Natural killer cell (primary cell): ENCODE measurements around the gene KLHL24. TPM values are rescaled to one million over a fixed set of nuclear protein-coding genes. Genes with fewer than 3 reads are reported as not detected.
A peak's percentile ranks its signal among the peaks of the same experiment; 100 is the strongest.

Experiments used
- ATAC-seq, 3 donors: fragments of 150-1000 bp in 2 of 3; fragments of 200-7000 bp in 1 of 3; cut with Tn5 transposase; 1 replicate in 1 of 3; 2 replicates in 2 of 3; pipeline ENCODE4 v1.10.0; 2021; ENCODE audit warnings: mild to moderate bottlenecking in 2 of 3, moderate library complexity in 2 of 3
- DNase-seq, 2 donors: peaks; one replicate each; pipeline versions ENCODE4 v3.0.0 to v3.0.0-alpha.2; 2013 to 2021; ENCODE audit warnings: mixed read lengths in 1 of 2
- H3K27ac ChIP-seq: one replicate; pipeline ENCODE4 v1.5.1; 2013; ENCODE audit warnings: mild to moderate bottlenecking, low read length
- H3K27me3 ChIP-seq: one replicate; pipeline ENCODE4 v1.6.1; 2013; ENCODE audit warnings: low read length; ENCODE audit not compliant: control insufficient read depth, insufficient read depth
- H3K36me3 ChIP-seq: one replicate; pipeline ENCODE4 v1.6.1; 2013; ENCODE audit warnings: low read length; ENCODE audit not compliant: control insufficient read depth, insufficient read depth
- H3K4me1 ChIP-seq: one replicate; pipeline ENCODE4 v1.6.1; 2013; ENCODE audit warnings: low read length; ENCODE audit not compliant: control insufficient read depth, insufficient read depth
- H3K4me3 ChIP-seq: one replicate; pipeline ENCODE4 v1.5.1; 2013; ENCODE audit warnings: low read length
- H3K9me3 ChIP-seq: one replicate; pipeline ENCODE4 v1.6.1; 2013; ENCODE audit warnings: low read length; ENCODE audit not compliant: control insufficient read depth, insufficient read depth
- H3K27ac Mint-ChIP-seq, 2 donors: one replicate each; pipeline ENCODE4 v1.8.0; 2022; ENCODE audit warnings: mild to moderate bottlenecking in 2 of 2, mixed read lengths in 2 of 2, moderate library complexity in 1 of 2
- H3K27me3 Mint-ChIP-seq, 2 donors: one replicate each; pipeline ENCODE4 v1.8.0; 2022; ENCODE audit warnings: low read depth in 2 of 2, mixed read lengths in 2 of 2
- H3K36me3 Mint-ChIP-seq: one replicate; pipeline ENCODE4 v1.8.0; 2022; ENCODE audit warnings: mixed read lengths
- H3K4me1 Mint-ChIP-seq, 2 donors: one replicate each; pipeline ENCODE4 v1.8.0; 2022; ENCODE audit warnings: mixed read lengths in 2 of 2
- H3K4me3 Mint-ChIP-seq: one replicate; pipeline ENCODE4 v1.8.0; 2022; ENCODE audit warnings: mild to moderate bottlenecking, moderate library complexity, mixed read lengths
- H3K9me3 Mint-ChIP-seq, 2 donors: one replicate each; pipeline ENCODE4 v1.8.0; 2022; ENCODE audit warnings: mixed read lengths in 2 of 2
- CTCF ChIP-seq: fragments of 200-600 bp; IDR thresholded peaks from one replicate; pipeline ENCODE4 v1.8.0; 2022; ENCODE audit warnings: antibody characterized with exemption
- WGBS: methylation state at CpG from one replicate; pipeline ENCODE4 v1.1.7; 2013; ENCODE audit warnings: missing lambda C conversion rate; ENCODE audit not compliant: insufficient coverage; 5-methylcytosine and 5-hydroxymethylcytosine counted together
- intact Hi-C: fragments of 100-400 bp; cut with micrococcal nuclease; formaldehyde crosslinking; loops from one replicate; pipeline ENCODE4 v1.14.2; 2022
- total RNA-seq, 4 donors: library from RNA; stranded (reverse); fragments of 120-200 nt in 1 of 4; gene quantifications; one replicate each; pipeline versions ENCODE4 v1.2.3 to v1.2.4, GENCODE V29; 2013 to 2022

The KLHL24 gene
- total RNA-seq, 3 donors from 2014 or later (not counting 1 experiment from before 2014, with no cell fraction given): 140 to 189 (median 177) TPM

DNA sequence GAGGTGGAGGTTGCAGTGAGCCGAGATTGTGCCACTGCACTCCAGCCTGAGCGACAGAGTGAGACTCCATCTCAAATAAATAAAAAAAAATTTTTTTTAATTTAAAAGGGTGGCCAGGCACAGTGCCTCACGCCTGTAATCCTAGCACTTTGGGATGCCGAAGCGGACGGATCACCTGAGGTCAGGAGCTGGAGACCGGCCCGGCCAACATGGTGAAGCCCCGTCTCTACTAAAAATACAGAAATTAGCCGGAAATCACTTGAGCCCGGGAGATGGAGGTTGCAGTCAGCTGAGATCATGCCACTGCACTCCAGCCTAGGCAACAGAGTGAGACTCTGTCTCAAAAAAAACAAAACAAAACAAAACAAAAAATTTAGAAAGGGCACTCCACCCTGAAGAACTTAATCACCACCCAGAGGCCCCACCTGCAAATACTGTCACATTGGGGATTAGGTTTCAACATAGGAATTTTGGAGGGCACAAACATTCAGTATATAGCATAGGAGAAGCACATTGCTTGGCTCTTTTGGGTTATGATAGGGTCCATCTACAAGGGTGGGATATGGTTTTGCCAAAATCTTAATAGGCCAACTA lies 55.1 kb downstream of the KLHL24 start:
- H3K27ac ChIP-seq: no peak overlapping the region
- 95% methylated on average over 10 of the region's 11 CpGs for WGBS
- H3K27me3 ChIP-seq: no peaks in the 10 kb centered on the region
- Mint-ChIP-seq H3K27me3 (no peaks in the 10 kb centered on the region), H3K4me3 (no peak overlapping the region), H3K27ac (no peak overlapping the region), H3K4me1 (no peaks in the 10 kb centered on the region), H3K36me3 (no peaks in the 10 kb centered on the region), H3K9me3 (no peaks in the 10 kb centered on the region)
- H3K9me3 ChIP-seq: no peaks in the 10 kb centered on the region
- intact Hi-C loops: no loop called here
- ATAC-seq (no peak), DNase-seq (no peak)
- TF ChIP-seq CTCF: no peak
- no peak overlapping the region for H3K4me3 ChIP-seq
- no peaks in the 10 kb centered on the region for H3K4me1 ChIP-seq
- no peaks in the 10 kb centered on the region for H3K36me3 ChIP-seq

DNA sequence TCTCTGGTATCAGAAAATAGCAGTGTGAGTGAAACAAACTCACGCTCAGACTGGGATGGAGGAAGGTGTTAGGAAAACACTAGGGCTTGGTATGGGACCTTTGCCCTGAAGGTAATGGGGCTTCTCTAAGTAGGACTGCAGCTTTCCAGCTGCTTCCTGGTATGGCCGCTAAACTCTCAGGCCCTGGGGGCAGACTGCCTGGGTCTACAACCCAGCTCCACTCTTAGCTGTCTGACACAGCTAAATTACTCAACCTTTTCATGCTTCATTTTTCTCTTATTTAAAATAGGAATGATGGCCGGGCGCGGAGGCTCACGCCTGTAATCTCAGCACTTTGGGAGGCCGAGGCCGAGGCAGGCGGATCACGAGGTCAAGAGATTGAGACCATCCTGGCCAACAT lies 57.0 kb downstream of the KLHL24 start:
- Histone ChIP-seq H3K4me3 (no peak overlapping the region), H3K27ac (no peak overlapping the region), H3K36me3 (no peaks in the 10 kb centered on the region), H3K27me3 (no peaks in the 10 kb centered on the region), H3K9me3 (no peaks in the 10 kb centered on the region), H3K4me1 (no peaks in the 10 kb centered on the region)
- intact Hi-C loops: no loop called here
- DNase-seq (no peak), ATAC-seq (no peak)
- Mint-ChIP-seq H3K9me3 (no peaks in the 10 kb centered on the region), H3K4me1 (peaks cover 5 to 6% of the 10 kb centered on the region in 2 donors), H3K36me3 (no peaks in the 10 kb centered on the region), H3K27me3 (no peaks in the 10 kb centered on the region), H3K27ac (no peak overlapping the region), H3K4me3 (no peak overlapping the region)
- TF ChIP-seq CTCF: no peak
- WGBS: 95% methylated on average over 10 of the region's 10 CpGs

- WGBS: 94% methylated on average over 6 of the region's 7 CpGs
- peaks cover 9% of the 10 kb centered on the region for H3K4me1 ChIP-seq
- H3K4me3 Mint-ChIP-seq: peak overlapping the region; percentile 4
- no peaks in the 10 kb centered on the region for H3K27me3 ChIP-seq
- H3K27ac ChIP-seq: no peak overlapping the region
- no peaks in the 10 kb centered on the region for H3K27me3 Mint-ChIP-seq
- no peaks in the 10 kb centered on the region for H3K36me3 ChIP-seq
- peaks cover 29 to 31% of the 10 kb centered on the region in 2 donors for H3K4me1 Mint-ChIP-seq
- H3K9me3 Mint-ChIP-seq: no peaks in the 10 kb centered on the region
- H3K36me3 Mint-ChIP-seq: no peaks in the 10 kb centered on the region
- H3K4me3 ChIP-seq: no peak overlapping the region
- H3K27ac Mint-ChIP-seq: no peak overlapping the region
- H3K9me3 ChIP-seq: no peaks in the 10 kb centered on the region
- ATAC-seq (no peak), DNase-seq (no peak)
- no peak for TF ChIP-seq CTCF
- intact Hi-C loops: no loop called here
Measured at GRCh38 chr3:183695569-183696364, 60.3 kb downstream of the KLHL24 start.
